CD4-positive, CD25-positive, alpha-beta regulatory T cell (primary cell): ENCODE results near the gene RAPGEF4. TPM values are rescaled to one million over a fixed set of nuclear protein-coding genes. Genes with fewer than 3 reads are reported as not detected.

Experiments used
- ATAC-seq, 2 donors: fragments of 150-1000 bp; cut with Tn5 transposase; one replicate each; pipeline ENCODE4 v1.10.0; 2021; ENCODE audit warnings: low read depth in 2 of 2, moderate number of reproducible peaks in 2 of 2, moderate library complexity in 1 of 2
- DNase-seq, 3 donors: peaks; one replicate each; pipeline versions ENCODE4 v3.0.0 to v3.0.0-alpha.2; 2012 to 2022; ENCODE audit warnings: mixed read lengths in 1 of 3
- H3K27ac ChIP-seq: one replicate; pipeline ENCODE4 v1.7.0; 2013; ENCODE audit warnings: mild to moderate bottlenecking, low read length; ENCODE audit not compliant: insufficient read depth, poor library complexity, severe bottlenecking
- H3K27me3 ChIP-seq: one replicate; pipeline ENCODE4 v1.7.0; 2013; ENCODE audit warnings: low read length; ENCODE audit not compliant: control insufficient read depth, insufficient read depth
- H3K36me3 ChIP-seq: one replicate; pipeline ENCODE4 v1.7.0; 2013; ENCODE audit warnings: mild to moderate bottlenecking, low read length, moderate library complexity; ENCODE audit not compliant: control insufficient read depth, insufficient read depth
- H3K4me1 ChIP-seq: 2 replicates; pipeline ENCODE4 v1.7.0; 2013; ENCODE audit warnings: mild to moderate bottlenecking, low read length; ENCODE audit not compliant: insufficient read depth, control insufficient read depth, poor library complexity, severe bottlenecking
- H3K4me3 ChIP-seq: one replicate; pipeline ENCODE4 v1.7.0; 2013; ENCODE audit warnings: low read depth, mild to moderate bottlenecking, low read length, moderate library complexity
- H3K9me3 ChIP-seq, 2 experiments: 1 replicate in 1 of 2; 2 replicates in 1 of 2; pipeline ENCODE4 v1.7.0; 2013; ENCODE audit warnings: low read length in 2 of 2, mild to moderate bottlenecking in 1 of 2, moderate library complexity in 1 of 2; ENCODE audit not compliant: control insufficient read depth in 2 of 2
- H3K27ac Mint-ChIP-seq, 3 donors: one replicate each; pipeline ENCODE4 v1.8.0; 2020 to 2022; ENCODE audit warnings: mild to moderate bottlenecking in 3 of 3, mixed read lengths in 3 of 3, moderate library complexity in 2 of 3
- H3K27me3 Mint-ChIP-seq: one replicate; pipeline ENCODE4 v1.8.0; 2022; ENCODE audit warnings: mild to moderate bottlenecking, mixed read lengths
- H3K36me3 Mint-ChIP-seq: one replicate; pipeline ENCODE4 v1.8.0; 2020; ENCODE audit warnings: mixed read lengths
- H3K4me1 Mint-ChIP-seq, 4 donors: one replicate each; pipeline ENCODE4 v1.8.0; 2020 to 2022; ENCODE audit warnings: mixed read lengths in 4 of 4, mild to moderate bottlenecking in 1 of 4
- H3K4me3 Mint-ChIP-seq, 4 donors: one replicate each; pipeline ENCODE4 v1.8.0; 2020 to 2022; ENCODE audit warnings: mild to moderate bottlenecking in 4 of 4, mixed read lengths in 4 of 4, moderate library complexity in 3 of 4
- H3K9me3 Mint-ChIP-seq, 7 donors: one replicate each; pipeline ENCODE4 v1.8.0; 2020 to 2022; ENCODE audit warnings: mixed read lengths in 7 of 7, mild to moderate bottlenecking in 3 of 7, moderate library complexity in 2 of 7
- polyA plus RNA-seq, 4 donors: library from polyadenylated mRNA; unstranded; fragments of 300-500 nt; fragmentation: Illumina TruSeq; gene quantifications; one replicate each; pipeline ENCODE4 v1.2.3, GENCODE V29; 2021
- total RNA-seq: library from RNA; stranded (reverse); gene quantifications from one replicate; pipeline ENCODE4 v1.2.3, GENCODE V29; 2022

RAPGEF4 gene
- total and polyA plus RNA-seq, 5 donors from 2014 or later: 1.4 TPM; not detected in 4

DNA sequence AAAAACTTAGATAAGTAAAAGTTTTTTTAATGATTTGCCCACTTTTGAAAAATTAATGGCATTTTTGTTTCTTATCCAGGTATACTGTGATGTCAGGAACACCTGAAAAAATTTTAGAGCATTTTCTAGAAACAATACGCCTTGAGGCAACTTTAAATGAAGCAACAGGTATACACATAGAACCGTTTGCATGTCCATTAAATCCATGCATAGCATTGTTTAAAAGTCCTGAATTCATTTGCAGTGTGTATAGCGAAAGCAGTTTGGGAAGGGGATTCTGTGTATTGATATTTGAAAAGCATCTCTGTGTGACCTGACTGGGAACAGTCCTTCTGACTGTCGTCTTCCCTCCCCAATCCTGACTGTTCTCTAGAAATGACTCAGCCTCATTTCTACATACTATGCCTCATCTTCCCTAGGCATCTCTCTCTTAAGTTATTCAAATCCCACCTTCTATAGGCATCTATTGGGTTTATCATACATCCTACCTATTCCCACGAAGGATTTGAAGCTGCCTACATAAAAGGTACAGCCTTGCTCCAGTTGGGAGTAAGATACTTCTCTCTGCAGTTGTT is 260.8 kb downstream of the RAPGEF4 start:
- H3K27me3 Mint-ChIP-seq: peaks cover 9% of the 10 kb centered on the region
- no peaks in the 10 kb centered on the region for H3K4me1 Mint-ChIP-seq
- Histone ChIP-seq H3K36me3 (no peaks in the 10 kb centered on the region), H3K27me3 (no peaks in the 10 kb centered on the region), H3K27ac (no peak overlapping the region), H3K9me3 (no peaks in the 10 kb centered on the region), H3K4me1 (no peaks in the 10 kb centered on the region), H3K4me3 (no peak overlapping the region)
- H3K36me3 Mint-ChIP-seq: no peaks in the 10 kb centered on the region
- ATAC-seq: no peak
- no peaks in the 10 kb centered on the region for H3K9me3 Mint-ChIP-seq
- peak overlapping the region in 1 of 4 donors; percentile 76 for H3K4me3 Mint-ChIP-seq
- peak overlapping the region in 1 of 3 donors; percentile 15 for H3K27ac Mint-ChIP-seq
- no peak for DNase-seq

DNA sequence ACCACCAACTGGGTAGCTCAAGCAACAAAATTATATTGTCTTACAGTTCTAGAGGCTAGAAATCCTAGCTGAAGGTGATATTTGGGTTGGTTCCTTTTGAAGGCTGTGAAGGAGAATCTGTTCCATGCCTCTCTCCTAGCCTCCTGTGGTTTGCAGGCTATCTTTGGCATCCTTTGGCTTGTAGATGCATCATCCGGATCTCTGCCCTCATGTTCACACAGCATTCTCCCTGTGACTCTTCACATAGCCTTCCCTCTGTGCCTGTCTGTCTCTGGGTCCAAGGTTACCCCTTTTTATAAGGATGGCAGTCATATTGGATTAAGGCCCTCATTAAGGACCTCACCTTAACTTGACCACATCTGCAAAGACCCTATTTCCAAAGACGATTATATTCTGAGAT is 261.4 kb downstream of the RAPGEF4 start:
- no peaks in the 10 kb centered on the region for H3K36me3 Mint-ChIP-seq
- no peaks in the 10 kb centered on the region for H3K9me3 Mint-ChIP-seq
- peaks cover 13% of the 10 kb centered on the region for H3K27me3 Mint-ChIP-seq
- peak overlapping the region in 1 of 3 donors; percentile 15 for H3K27ac Mint-ChIP-seq
- Histone ChIP-seq H3K27me3 (peaks cover 2% of the 10 kb centered on the region), H3K36me3 (no peaks in the 10 kb centered on the region), H3K27ac (no peak overlapping the region), H3K4me3 (no peak overlapping the region), H3K4me1 (no peaks in the 10 kb centered on the region), H3K9me3 (no peaks in the 10 kb centered on the region)
- DNase-seq (no peak), ATAC-seq (no peak)
- no peak overlapping the region for H3K4me3 Mint-ChIP-seq
- H3K4me1 Mint-ChIP-seq: no peaks in the 10 kb centered on the region

DNA sequence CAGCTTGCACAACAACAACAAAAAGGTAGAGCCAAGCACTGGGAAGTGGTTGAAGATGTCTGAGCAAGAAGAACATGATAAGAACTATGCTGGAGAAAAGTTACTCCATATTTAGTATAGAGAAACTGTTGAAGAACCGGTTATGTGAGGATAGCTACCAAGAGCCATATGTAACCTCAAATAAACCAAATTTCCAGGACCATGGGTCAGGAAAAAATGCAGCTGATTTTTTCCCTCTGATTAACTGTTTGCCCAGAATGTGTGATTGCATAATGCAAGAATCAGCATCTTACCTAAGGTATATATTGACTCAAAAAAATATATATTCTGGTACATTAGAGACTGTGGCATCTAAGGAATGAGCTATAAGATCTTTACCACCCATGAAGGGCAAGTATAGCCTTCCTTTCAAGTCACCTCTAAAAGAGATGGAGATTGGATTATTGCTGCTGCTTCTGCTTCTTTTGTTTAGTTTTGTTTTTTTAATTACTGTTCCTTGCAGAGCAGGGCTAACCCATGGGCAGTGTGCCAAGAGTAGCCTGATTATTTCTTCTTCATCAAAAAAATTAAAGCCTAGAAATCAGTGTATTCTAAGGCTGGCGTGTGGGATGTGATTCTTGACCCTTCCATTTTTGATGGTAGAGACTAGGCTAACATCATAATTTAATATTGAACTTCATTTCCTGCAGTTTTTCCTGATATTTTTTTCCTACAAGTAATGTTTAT is 263.1 kb downstream of the RAPGEF4 start:
- Mint-ChIP-seq H3K36me3 (no peaks in the 10 kb centered on the region), H3K27ac (no peak overlapping the region), H3K27me3 (peaks cover 19% of the 10 kb centered on the region), H3K9me3 (no peaks in the 10 kb centered on the region), H3K4me1 (no peaks in the 10 kb centered on the region), H3K4me3 (no peak overlapping the region)
- Histone ChIP-seq H3K4me3 (no peak overlapping the region), H3K27me3 (peaks cover 2% of the 10 kb centered on the region), H3K27ac (no peak overlapping the region), H3K4me1 (no peaks in the 10 kb centered on the region), H3K9me3 (no peaks in the 10 kb centered on the region), H3K36me3 (no peaks in the 10 kb centered on the region)
- ATAC-seq (no peak), DNase-seq (no peak)

DNA sequence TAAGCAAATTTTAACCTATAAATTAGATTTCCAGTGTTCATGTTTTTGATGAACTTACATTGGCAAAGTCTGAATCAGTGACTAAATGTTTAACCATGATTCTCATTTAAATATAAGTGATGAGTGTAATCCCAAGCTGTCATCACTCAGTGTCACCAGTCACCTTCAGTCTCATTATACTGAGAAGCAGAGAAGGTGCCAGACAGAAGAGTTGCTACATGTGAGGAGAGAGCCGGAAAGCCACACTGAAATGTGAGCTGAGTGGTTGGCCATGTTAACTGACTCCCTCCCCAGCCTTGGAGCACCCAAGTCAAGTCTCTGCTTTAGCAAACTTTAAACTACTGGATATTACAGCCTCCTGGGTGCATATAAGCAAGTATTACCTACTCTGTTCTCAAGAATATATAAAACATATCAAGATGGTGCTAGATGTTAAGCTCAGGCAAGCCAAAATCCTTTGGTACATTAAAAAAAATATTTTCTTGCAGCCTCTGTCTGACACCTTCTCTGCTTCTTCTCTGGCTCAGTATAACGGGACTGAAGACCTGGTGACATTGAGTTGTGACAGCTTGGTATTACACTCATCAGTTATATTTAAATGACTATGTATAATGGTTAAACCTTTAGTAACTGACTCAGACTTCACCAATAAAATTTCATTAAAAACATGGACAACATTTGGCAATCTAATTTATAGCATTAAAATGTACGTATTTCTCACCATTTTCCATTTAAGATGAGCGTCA is 264.2 kb downstream of the RAPGEF4 start:
- Mint-ChIP-seq H3K9me3 (no peaks in the 10 kb centered on the region), H3K27me3 (peaks cover 19% of the 10 kb centered on the region), H3K4me3 (no peak overlapping the region), H3K36me3 (no peaks in the 10 kb centered on the region), H3K4me1 (no peaks in the 10 kb centered on the region), H3K27ac (no peak overlapping the region)
- no peaks in the 10 kb centered on the region for H3K4me1 ChIP-seq
- H3K27me3 ChIP-seq: peaks cover 2% of the 10 kb centered on the region
- H3K4me3 ChIP-seq: no peak overlapping the region
- no peak overlapping the region for H3K27ac ChIP-seq
- H3K36me3 ChIP-seq: no peaks in the 10 kb centered on the region
- ATAC-seq (no peak), DNase-seq (no peak)
- no peaks in the 10 kb centered on the region for H3K9me3 ChIP-seq

DNA sequence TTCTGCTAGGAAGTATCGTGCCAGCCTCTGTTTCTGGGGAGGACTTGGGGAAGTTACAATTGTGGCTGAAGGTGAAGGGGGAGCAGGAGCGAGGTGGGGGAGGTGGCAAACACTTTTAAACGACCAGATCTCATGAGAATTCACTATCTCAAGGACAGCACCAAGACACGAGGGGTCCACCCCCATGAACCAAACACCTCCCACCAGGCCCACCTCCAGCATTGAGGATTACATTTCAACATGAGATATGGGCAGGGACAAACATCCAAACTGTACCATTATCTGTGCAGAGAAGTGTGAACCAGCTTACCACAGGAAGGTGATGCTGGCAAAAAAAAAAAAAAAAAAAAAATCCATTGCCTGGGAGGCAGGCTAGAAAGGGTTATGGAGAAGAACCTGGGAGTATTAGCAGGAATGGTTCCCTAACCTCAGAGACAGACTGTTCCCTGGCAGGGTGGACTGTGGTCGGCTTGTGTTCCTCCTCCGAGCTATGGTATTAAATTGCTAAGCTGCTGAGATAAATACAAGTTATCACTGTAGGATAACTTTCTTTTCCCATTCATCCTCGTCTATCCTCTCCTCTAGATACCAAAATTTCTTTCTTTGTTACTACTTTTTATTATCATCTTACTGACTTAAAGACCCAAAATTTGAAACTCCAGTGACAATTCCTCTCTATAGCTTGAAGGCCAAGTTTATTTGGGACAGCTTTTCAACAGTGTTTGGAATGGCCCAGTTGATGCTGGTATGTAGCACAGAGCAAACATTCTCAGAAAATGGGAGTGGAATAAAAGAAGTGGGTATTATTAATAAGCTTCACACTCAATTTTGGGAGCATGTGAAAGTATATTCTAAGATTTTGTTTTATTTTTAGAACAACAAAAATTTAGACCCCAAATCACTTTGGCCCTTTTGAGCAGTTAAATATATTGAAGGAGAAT is 266.3 kb downstream of the RAPGEF4 start:
- no peak for DNase-seq
- H3K27me3 ChIP-seq: peaks cover 4% of the 10 kb centered on the region
- no peaks in the 10 kb centered on the region for H3K9me3 Mint-ChIP-seq
- no peak for ATAC-seq
- no peaks in the 10 kb centered on the region for H3K4me1 ChIP-seq
- H3K27me3 Mint-ChIP-seq: peaks cover 19% of the 10 kb centered on the region
- H3K27ac ChIP-seq: no peak overlapping the region
- no peaks in the 10 kb centered on the region for H3K4me1 Mint-ChIP-seq
- no peak overlapping the region for H3K4me3 ChIP-seq
- no peak overlapping the region for H3K4me3 Mint-ChIP-seq
- no peaks in the 10 kb centered on the region for H3K36me3 ChIP-seq
- H3K27ac Mint-ChIP-seq: no peak overlapping the region
- H3K36me3 Mint-ChIP-seq: no peaks in the 10 kb centered on the region
- no peaks in the 10 kb centered on the region for H3K9me3 ChIP-seq

DNA sequence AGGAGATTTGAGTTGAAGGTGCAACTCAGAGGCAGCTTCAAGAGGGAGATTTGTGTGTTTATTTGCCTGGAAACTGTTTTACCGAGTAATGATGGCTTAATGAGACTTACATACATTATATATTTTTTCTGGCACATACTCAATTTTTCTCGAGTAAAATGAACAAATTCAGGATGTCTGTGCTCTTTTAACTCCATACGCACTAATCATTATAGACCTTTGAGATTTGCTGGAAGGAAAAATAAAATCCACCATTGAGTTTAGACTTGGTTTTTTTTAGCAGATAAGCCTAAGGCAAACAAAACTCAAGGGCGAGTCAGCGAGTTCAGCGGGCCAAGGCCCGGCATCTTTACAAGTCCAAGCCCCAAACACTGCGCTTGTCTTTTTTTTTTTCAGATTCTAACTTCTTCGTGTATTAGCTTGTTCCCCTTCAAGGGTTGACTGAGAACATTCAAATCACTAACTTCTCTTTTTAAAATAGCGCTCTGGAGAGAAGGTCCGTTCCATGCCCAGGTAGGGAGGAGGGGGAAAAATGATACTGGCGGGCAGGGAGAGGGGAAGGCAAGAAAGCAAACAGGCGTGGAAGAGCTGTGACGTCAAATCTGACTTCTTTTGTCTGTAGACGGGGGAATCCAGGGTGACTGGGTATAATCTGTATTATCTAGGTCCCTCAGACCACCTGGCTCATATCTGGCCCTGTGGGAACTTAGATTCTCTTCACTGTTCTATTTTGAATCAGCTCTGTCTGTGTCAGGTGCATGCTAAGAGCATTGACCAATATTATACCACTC is 267.3 kb downstream of the RAPGEF4 start:
- no peak for DNase-seq
- Histone ChIP-seq H3K9me3 (no peaks in the 10 kb centered on the region), H3K36me3 (no peaks in the 10 kb centered on the region), H3K4me1 (no peaks in the 10 kb centered on the region), H3K27ac (no peak overlapping the region), H3K4me3 (no peak overlapping the region), H3K27me3 (peaks cover 6% of the 10 kb centered on the region)
- Mint-ChIP-seq H3K9me3 (no peaks in the 10 kb centered on the region), H3K27ac (no peak overlapping the region), H3K4me1 (no peaks in the 10 kb centered on the region), H3K4me3 (no peak overlapping the region), H3K36me3 (no peaks in the 10 kb centered on the region), H3K27me3 (peaks cover 14% of the 10 kb centered on the region)
- no peak for ATAC-seq

DNA sequence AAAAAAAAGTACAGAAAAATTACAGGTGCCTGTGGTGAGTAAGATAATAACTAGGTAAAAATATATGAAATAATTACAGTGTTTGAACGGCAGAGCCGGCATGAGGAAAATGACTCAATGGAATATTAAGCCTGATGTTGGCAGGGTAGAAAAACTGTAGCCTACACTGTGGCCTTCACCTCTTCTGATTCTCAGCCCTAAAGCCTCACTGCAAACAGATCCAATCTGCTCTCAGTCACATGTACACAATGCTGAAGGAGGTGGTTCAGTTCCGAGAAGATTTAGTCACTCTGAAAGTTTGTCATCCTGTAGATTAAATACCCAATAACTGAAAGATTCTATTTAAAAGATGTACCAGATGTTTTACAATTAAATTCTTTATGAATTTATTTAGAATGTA is 273.1 kb downstream of the RAPGEF4 start:
- no peak overlapping the region for H3K4me3 Mint-ChIP-seq
- no peak overlapping the region for H3K4me3 ChIP-seq
- H3K4me1 ChIP-seq: no peaks in the 10 kb centered on the region
- H3K27ac Mint-ChIP-seq: no peak overlapping the region
- H3K27me3 ChIP-seq: peaks cover 9% of the 10 kb centered on the region
- DNase-seq (peak in 1 of 3 donors; percentile 40), ATAC-seq (no peak)
- H3K9me3 ChIP-seq: no peaks in the 10 kb centered on the region
- H3K36me3 ChIP-seq: no peaks in the 10 kb centered on the region
- H3K4me1 Mint-ChIP-seq: no peaks in the 10 kb centered on the region
- peaks cover 9% of the 10 kb centered on the region for H3K27me3 Mint-ChIP-seq
- no peaks in the 10 kb centered on the region for H3K9me3 Mint-ChIP-seq
- no peaks in the 10 kb centered on the region for H3K36me3 Mint-ChIP-seq
- no peak overlapping the region for H3K27ac ChIP-seq
